ENCODE results near the gene MISFA.
"Not testable (repeated sequence)": the region's sequence is repeated elsewhere in the genome, so short reads cannot be mapped to it uniquely, and the experiment has no call there.

Gene MISFA

GRCh38 chr11:18580113-18580766 lies 19.3 kb upstream of the MISFA start:
- TF ChIP-seq, protein P1, sequence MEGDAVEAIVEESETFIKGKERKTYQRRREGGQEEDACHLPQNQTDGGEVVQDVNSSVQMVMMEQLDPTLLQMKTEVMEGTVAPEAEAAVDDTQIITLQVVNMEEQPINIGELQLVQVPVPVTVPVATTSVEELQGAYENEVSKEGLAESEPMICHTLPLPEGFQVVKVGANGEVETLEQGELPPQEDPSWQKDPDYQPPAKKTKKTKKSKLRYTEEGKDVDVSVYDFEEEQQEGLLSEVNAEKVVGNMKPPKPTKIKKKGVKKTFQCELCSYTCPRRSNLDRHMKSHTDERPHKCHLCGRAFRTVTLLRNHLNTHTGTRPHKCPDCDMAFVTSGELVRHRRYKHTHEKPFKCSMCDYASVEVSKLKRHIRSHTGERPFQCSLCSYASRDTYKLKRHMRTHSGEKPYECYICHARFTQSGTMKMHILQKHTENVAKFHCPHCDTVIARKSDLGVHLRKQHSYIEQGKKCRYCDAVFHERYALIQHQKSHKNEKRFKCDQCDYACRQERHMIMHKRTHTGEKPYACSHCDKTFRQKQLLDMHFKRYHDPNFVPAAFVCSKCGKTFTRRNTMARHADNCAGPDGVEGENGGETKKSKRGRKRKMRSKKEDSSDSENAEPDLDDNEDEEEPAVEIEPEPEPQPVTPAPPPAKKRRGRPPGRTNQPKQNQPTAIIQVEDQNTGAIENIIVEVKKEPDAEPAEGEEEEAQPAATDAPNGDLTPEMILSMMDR (IDR thresholded peaks at IDR 0.05; ENCODE audit: insufficient read depth, missing control alignments): no peak
- DNase-seq (ENCODE audit: insufficient read length, low spot score) (no peak), FAIRE-seq (no peak)

GRCh38 chr11:18581825-18582224 lies 17.8 kb upstream of the MISFA start:
- no peak for DNase-seq (ENCODE audit: insufficient read length, low spot score)
- TF ChIP-seq, protein P1 (IDR thresholded peaks at IDR 0.05; ENCODE audit: insufficient read depth, missing control alignments): no peak
- FAIRE-seq: no peak

DNA sequence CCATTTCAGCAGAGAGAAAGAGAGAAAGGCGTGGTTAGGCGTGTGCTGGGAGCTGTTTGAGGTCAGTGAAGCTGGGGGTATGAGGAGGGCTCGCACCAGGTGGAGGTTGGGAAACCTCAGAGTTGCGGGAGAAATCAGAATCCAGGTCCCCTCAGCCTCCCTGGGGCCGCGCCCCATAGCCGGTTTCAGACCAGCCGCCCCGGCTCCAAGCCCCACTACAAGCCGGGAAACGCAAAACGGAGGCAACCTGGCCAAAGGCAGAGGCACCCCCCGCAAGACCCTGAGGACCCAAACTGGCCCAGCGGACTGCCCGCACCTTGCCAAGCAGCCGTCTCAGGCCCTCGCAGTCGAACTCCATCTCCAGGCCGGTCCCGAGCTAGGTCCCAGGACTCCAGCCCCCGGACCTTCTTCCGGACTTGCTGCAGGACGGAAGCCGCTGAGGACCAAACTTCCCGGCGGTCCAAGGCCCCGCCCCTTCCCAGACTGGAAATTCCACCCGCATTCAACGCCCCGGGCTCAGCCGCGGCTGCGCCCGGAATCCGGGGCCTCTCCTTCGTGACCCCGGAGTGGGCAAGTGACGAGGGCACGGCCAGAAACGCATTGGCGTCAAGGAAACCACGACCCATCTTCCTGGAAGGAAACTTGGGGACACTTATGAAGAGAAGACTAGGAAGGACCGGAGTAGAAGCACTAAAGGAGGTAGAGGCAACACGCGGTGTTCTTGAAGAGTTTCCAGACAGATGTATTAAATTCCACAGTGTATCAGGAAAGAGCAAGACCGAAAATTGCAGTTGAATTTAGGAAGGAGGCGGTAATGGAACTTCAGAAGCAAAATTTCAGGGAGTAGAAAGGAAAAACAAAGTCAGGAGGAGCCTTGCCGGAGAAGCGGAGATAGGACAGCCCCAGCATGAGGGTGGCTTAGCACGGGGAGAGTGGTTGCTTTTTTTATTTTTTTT lies 11.0 kb upstream of the MISFA start, which contains the start of gene UEVLD:
TSS of gene UEVLD (minus strand) at position 438 of the 956 bp plus-strand sequence. CDS start at position 358, 80 bp downstream.
- no peak for FAIRE-seq
- TF ChIP-seq, protein P1 (IDR thresholded peaks at IDR 0.05; ENCODE audit: insufficient read depth, missing control alignments): no peak
- DNase-seq (ENCODE audit: insufficient read length, low spot score): peak; percentile 90

DNA sequence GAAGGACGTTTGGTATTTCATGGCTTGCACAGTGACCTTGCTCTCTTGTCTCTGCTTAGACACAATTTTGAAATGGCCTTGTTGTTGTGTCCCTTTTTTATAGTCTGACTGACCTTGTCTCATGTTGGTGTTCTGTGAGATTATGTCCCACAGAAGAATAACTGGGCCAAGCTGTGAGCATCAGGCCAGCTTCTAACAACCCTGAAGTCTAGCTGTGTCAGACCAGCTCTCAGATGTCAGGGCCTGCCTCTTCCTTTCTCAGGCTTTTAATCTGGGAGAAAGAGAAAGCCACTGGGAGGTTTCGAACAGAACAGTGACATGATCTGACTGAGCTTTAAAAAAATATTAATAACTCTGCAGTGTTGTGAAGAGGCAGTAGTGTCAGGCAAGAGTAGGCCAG lies 9.0 kb upstream of the MISFA start:
- DNase-seq (ENCODE audit: insufficient read length, low spot score): no peak
- FAIRE-seq: no peak
- TF ChIP-seq, protein P1 (IDR thresholded peaks at IDR 0.05; ENCODE audit: insufficient read depth, missing control alignments): no peak

DNA sequence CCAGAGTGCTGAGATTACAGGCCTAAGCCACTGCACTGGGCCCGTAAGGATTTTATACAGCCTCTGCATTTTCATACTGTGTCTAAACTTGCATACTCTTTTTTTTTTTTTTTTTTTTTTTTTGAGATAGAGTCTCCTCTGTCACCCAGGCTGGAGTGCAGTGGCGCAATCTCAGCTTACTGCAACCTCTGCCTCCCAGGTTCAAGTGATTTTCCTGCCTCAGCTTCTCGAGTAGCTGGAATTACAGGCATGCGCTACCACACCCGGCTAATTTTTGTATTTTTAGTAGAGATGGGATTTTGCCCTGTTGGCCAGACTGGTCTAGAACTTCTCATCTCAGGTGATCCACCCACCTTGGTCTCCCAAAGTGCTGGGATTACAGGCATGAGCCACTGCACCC lies 5.5 kb upstream of the MISFA start:
- not testable (repeated sequence) for DNase-seq (ENCODE audit: insufficient read length, low spot score); FAIRE-seq

DNA sequence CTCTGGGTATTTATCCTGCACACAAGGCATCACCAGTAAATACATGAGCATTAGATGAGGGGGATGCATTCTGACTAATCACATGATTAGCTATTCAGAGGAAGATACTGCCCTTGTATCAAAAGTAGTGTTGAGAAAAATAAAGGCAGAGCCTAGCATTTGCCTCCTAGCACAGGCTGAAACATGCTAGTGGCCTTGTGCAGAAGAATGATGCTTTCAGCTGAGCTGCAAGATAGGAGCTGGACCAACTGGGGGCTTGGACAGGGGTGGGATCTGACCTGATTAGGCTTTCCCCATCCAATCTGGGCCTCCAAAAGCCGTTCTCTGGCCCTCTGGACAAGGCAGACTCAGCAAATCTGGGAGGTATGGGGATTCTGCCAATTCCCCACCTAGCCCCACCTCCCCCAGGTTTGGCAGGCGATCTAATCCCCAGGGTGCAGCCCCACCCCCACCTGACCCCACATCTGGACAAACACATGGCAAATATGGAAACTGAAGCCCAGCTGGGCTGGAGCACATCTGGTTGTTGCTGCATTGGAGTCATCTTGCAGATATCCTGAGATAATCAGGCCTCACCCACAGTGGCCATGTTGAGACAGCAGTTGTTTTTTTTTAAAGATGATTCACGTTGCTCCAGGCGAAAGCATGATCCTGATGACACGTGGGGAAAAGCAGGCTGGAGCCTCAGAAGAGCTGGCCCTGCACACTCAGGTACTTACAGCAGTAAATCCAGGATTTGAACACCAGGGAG lies 4.4 kb upstream of the MISFA start:
- no peak for FAIRE-seq
- TF ChIP-seq, protein P1 (IDR thresholded peaks at IDR 0.05; ENCODE audit: insufficient read depth, missing control alignments): no peak
- DNase-seq (ENCODE audit: insufficient read length, low spot score): no peak

GRCh38 chr11:18600915-18601569 lies 1.5 kb downstream of the MISFA start:
- FAIRE-seq: no peak
- TF ChIP-seq, protein P1 (IDR thresholded peaks at IDR 0.05; ENCODE audit: insufficient read depth, missing control alignments): no peak
- DNase-seq (ENCODE audit: insufficient read length, low spot score): no peak
